H1 (cell line): ENCODE data around the gene ORMDL3. TPM values are rescaled to one million over a fixed set of nuclear protein-coding genes. Genes with fewer than 3 reads are reported as not detected.

Experiments used
- BCL11A ChIP-seq, 2 experiments: IDR thresholded peaks; one replicate each; pipeline ENCODE4 v1.6.1; 2011; ENCODE audit warnings: low read depth in 2 of 2, low read length in 2 of 2, mild to moderate bottlenecking in 2 of 2
- BRCA1 ChIP-seq: IDR thresholded peaks from 2 replicates; pipeline ENCODE4 v1.6.1; 2012; ENCODE audit warnings: low read depth, low read length, improper control_type of control experiment
- CHD7 ChIP-seq: fragments of 300-600 bp; sonication (generic); IDR thresholded peaks from 2 replicates; pipeline ENCODE4 v1.7.1; 2012; ENCODE audit warnings: low read length, moderate library complexity, mild to moderate bottlenecking, inconsistent platforms; ENCODE audit not compliant: insufficient replicate concordance
- KDM5A ChIP-seq: fragments of 200-600 bp; IDR thresholded peaks from 2 replicates; pipeline ENCODE4 v1.7.1; 2012; ENCODE audit warnings: mild to moderate bottlenecking, low read length, inconsistent platforms, mixed read lengths
- RFX5 ChIP-seq: IDR thresholded peaks from 2 replicates; pipeline ENCODE4 v1.6.1; 2011; ENCODE audit warnings: low read depth, low read length, improper control_type of control experiment, borderline replicate concordance
- polyA plus RNA-seq, 7 experiments: library from polyadenylated mRNA; depleted of rRNA in 3 of 7; stranded (reverse) in 5 of 7; unstranded in 2 of 7; fragments of >200 nt in 5 of 7; fragments of 200-250 nt in 2 of 7; gene quantifications; 1 replicate in 5 of 7; 2 replicates in 1 of 7; 4 replicates in 1 of 7; pipeline versions ENCODE4 v1.2.1 to v1.2.3, GENCODE V29; 2011 to 2013; ENCODE audit warnings: missing spikeins in 2 of 7, mixed read lengths in 2 of 7
- total RNA-seq: library from RNA; stranded (reverse); fragmentation: NEBNext Ultra II Directional; extraction: Animal tissue kit (Norgen Biotek cat#: 25700); gene quantifications from 2 replicates; pipeline ENCODE4 v1.2.1, GENCODE V29; 2021

The ORMDL3 gene
- total and polyA plus RNA-seq, 2 of the 8 experiments (the other 6 are each of a cell fraction or from before 2014, with no cell fraction given): 50.4 to 108 TPM

- TF ChIP-seq CHD7 (no peak), BRCA1 (no peak), RFX5 (no peak), BCL11A (IDR thresholded peaks at IDR 0.05; ENCODE audit: low read depth in 2 of 2, low read length in 2 of 2) (no peak), KDM5A (no peak)
Measured at GRCh38 chr17:39924691-39925055, 2.7 kb downstream of the ORMDL3 start (continued).
